Naive thymus-derived CD8-positive, alpha-beta T cell (primary cell): ENCODE data around the gene OR1Q1. TPM values are rescaled to one million over a fixed set of nuclear protein-coding genes. Genes with fewer than 3 reads are reported as not detected.

Experiments
- ATAC-seq, 2 donors: fragments of 150-1000 bp; cut with Tn5 transposase in 1 of 2; sonication (Bioruptor Pico), chemical (Tn5 transposase) in 1 of 2; 1 replicate in 1 of 2; 2 replicates in 1 of 2; pipeline ENCODE4 v1.10.0; 2021; ENCODE audit warnings: mild to moderate bottlenecking in 2 of 2, moderate library complexity in 2 of 2
- POLR2A ChIA-PET: fragments of 350-600 bp; sonication (Branson Sonifier 250); formaldehyde crosslinking; loops from one replicate; lab custom pipeline; 2021; ENCODE audit warnings: antibody characterized with exemption; lab: Charles Lee
- DNase-seq, 10 donors: peaks; one replicate each; pipeline versions ENCODE4 v3.0.0 to v3.0.0-alpha.2; 2020 to 2022
- H3K27ac Mint-ChIP-seq, 10 donors: one replicate each; pipeline ENCODE4 v1.8.0; 2020 to 2022; ENCODE audit warnings: mild to moderate bottlenecking in 10 of 10, mixed read lengths in 10 of 10, moderate library complexity in 4 of 10, inconsistent platforms in 1 of 10
- H3K27me3 Mint-ChIP-seq, 5 donors: one replicate each; pipeline ENCODE4 v1.8.0; 2021 to 2022; ENCODE audit warnings: mixed read lengths in 5 of 5
- H3K36me3 Mint-ChIP-seq, 3 donors: one replicate each; pipeline ENCODE4 v1.8.0; 2020 to 2022; ENCODE audit warnings: mixed read lengths in 3 of 3, mild to moderate bottlenecking in 2 of 3, inconsistent platforms in 1 of 3
- H3K4me1 Mint-ChIP-seq, 4 donors: one replicate each; pipeline ENCODE4 v1.8.0; 2021 to 2022; ENCODE audit warnings: mixed read lengths in 4 of 4
- H3K4me3 Mint-ChIP-seq, 10 donors: one replicate each; pipeline ENCODE4 v1.8.0; 2020 to 2022; ENCODE audit warnings: mild to moderate bottlenecking in 10 of 10, mixed read lengths in 10 of 10, moderate library complexity in 6 of 10, inconsistent platforms in 1 of 10
- H3K9me3 Mint-ChIP-seq, 9 donors: one replicate each; pipeline ENCODE4 v1.8.0; 2020 to 2022; ENCODE audit warnings: mixed read lengths in 9 of 9, mild to moderate bottlenecking in 3 of 9, inconsistent platforms in 1 of 9, moderate library complexity in 1 of 9
- polyA plus RNA-seq, 3 donors: library from polyadenylated mRNA; unstranded; fragments of 300-500 nt; fragmentation: Illumina TruSeq; gene quantifications; one replicate each; pipeline ENCODE4 v1.2.3, GENCODE V29; 2021
- total RNA-seq, 8 experiments: library from RNA in 2 of 8; stranded (reverse) in 2 of 8; gene quantifications; one replicate each; pipeline ENCODE4 v1.2.3 and lab custom pipeline; 2021 to 2026

OR1Q1 gene
- total and polyA plus RNA-seq, 5 experiments from 2014 or later = 1.1 to 1.5 TPM; not detected in 3

DNA sequence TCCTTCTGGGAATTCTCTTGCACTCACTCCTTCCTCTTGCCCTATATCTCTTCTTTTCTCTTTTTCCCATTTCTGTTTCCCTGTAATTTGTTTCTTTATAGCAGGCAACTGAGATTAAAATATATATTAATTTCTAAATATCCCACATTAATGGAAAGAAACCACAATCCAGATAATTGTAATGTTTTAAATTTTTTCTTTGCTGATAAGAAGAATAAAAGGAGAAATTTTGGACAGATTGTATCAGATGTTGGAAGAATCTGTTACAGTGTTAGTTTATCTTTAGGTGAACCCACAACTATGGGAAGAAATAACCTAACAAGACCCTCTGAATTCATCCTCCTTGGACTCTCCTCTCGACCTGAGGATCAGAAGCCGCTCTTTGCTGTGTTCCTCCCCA lies 46.9 kb downstream of the OR1Q1 start, which contains the start of gene OR1L1:
OR1L1 (plus strand) TSS at position 301 of the 400 bp plus-strand sequence; CDS start at position 301, 0 bp downstream.
- DNase-seq (no peak), ATAC-seq (no peak)
- Mint-ChIP-seq H3K27ac (no peak within 1 kb of the TSS), H3K36me3 (peaks cover 0 to 7% (median 3%) of the 10 kb centered on the region in 3 donors), H3K4me1 (no peaks in the 10 kb centered on the region), H3K4me3 (no peak within 1 kb of the TSS), H3K9me3 (peaks cover 0 to 12% (median 4%) of the 10 kb centered on the region in 9 donors), H3K27me3 (peaks cover 11 to 32% (median 23%) of the 10 kb centered on the region in 5 donors)
- POLR2A ChIA-PET = no interaction called here

Other genes starting within 250 kb of the OR1Q1 start
- 1 to 10 TPM in 1 of 2 experiments, under 1 TPM in 1; 0.60 to 1.0 TPM for gene PTGS1, start 243.7 kb upstream of the OR1Q1 start, total RNA-seq
- under 1 TPM in 1 of 3 donors, not detected in 2; 0.22 TPM for gene PTGS1, start 243.7 kb upstream of the OR1Q1 start, polyA plus RNA-seq
- not detected for gene OR1J1, start 136.8 kb upstream of the OR1Q1 start, total RNA-seq
- gene OR1J1, start 136.8 kb upstream of the OR1Q1 start, polyA plus RNA-seq = not detected
- under 1 TPM in 1 of 2 experiments, not detected in 1; 0.85 TPM for gene OR1J2, start 103.9 kb upstream of the OR1Q1 start, total RNA-seq
- gene OR1J2, start 103.9 kb upstream of the OR1Q1 start, polyA plus RNA-seq = not detected
- gene OR1J4, start 95.6 kb upstream of the OR1Q1 start, total RNA-seq = under 1 TPM; 0.41 to 0.52 TPM
- gene OR1J4, start 95.6 kb upstream of the OR1Q1 start, polyA plus RNA-seq = not detected
- gene OR1N1, start 87.4 kb upstream of the OR1Q1 start, total RNA-seq = not detected
- not detected for gene OR1N1, start 87.4 kb upstream of the OR1Q1 start, polyA plus RNA-seq
- not detected for gene OR1N2, start 61.6 kb upstream of the OR1Q1 start, total RNA-seq
- gene OR1N2, start 61.6 kb upstream of the OR1Q1 start, polyA plus RNA-seq = not detected
- not detected for gene OR1L8, start 31.4 kb upstream of the OR1Q1 start, total RNA-seq
- not detected for gene OR1L8, start 31.4 kb upstream of the OR1Q1 start, polyA plus RNA-seq
- not detected for gene OR1B1, start 42.9 kb downstream of the OR1Q1 start, total RNA-seq
- not detected for gene OR1B1, start 42.9 kb downstream of the OR1Q1 start, polyA plus RNA-seq
- gene OR1L1, start 47.0 kb downstream of the OR1Q1 start, total RNA-seq = not detected
- gene OR1L1, start 47.0 kb downstream of the OR1Q1 start, polyA plus RNA-seq = not detected
- gene OR1L3, start 60.4 kb downstream of the OR1Q1 start, total RNA-seq = not detected
- not detected for gene OR1L3, start 60.4 kb downstream of the OR1Q1 start, polyA plus RNA-seq
- not detected for gene OR1L4, start 109.3 kb downstream of the OR1Q1 start, total RNA-seq
- not detected for gene OR1L4, start 109.3 kb downstream of the OR1Q1 start, polyA plus RNA-seq
- not detected for gene OR1L6, start 127.6 kb downstream of the OR1Q1 start, total RNA-seq
- not detected for gene OR1L6, start 127.6 kb downstream of the OR1Q1 start, polyA plus RNA-seq
- gene OR5C1, start 174.2 kb downstream of the OR1Q1 start, total RNA-seq = not detected
- gene OR5C1, start 174.2 kb downstream of the OR1Q1 start, polyA plus RNA-seq = not detected
- gene OR1K1, start 185.4 kb downstream of the OR1Q1 start, total RNA-seq = not detected
- gene OR1K1, start 185.4 kb downstream of the OR1Q1 start, polyA plus RNA-seq = not detected
- gene PDCL, start 213.8 kb downstream of the OR1Q1 start, total RNA-seq = 10 to 100 TPM; 19.6 to 20.8 TPM
- 10 to 100 TPM in 1 of 3 donors, 1 to 10 TPM in 2; 7.8 to 10.8 (median 8.3) TPM for gene PDCL, start 213.8 kb downstream of the OR1Q1 start, polyA plus RNA-seq